HG03571 (cell line): ENCODE results near the gene SLC16A13.
A peak's percentile ranks its signal among the peaks of the same experiment; 100 is the strongest.
"Not testable (repeated sequence)": the region's sequence is repeated elsewhere in the genome, so short reads cannot be mapped to it uniquely, and the experiment has no call there.

ENCODE experiments used
- ATAC-seq: cut with Tn5 transposase; IDR thresholded peaks from one replicate; pipeline ENCODE4 v1.9.1; 2021; ENCODE audit not compliant: unreplicated experiment

SLC16A13 gene

GRCh38 chr17:7035591-7036368, at the start of gene SLC16A13:
Gene SLC16A13, plus strand, starts transcription at chr17:7036015. Its CDS starts 368 bp downstream, at chr17:7036383.
- ATAC-seq = peak; percentile 80

- ATAC-seq = no peak
Measured at GRCh38 chr17:6986676-6987075, 49.1 kb upstream of the SLC16A13 start.

- no peak for ATAC-seq
Measured at GRCh38 chr17:6989779-6990178, 46.0 kb upstream of the SLC16A13 start.

- not testable (repeated sequence) for ATAC-seq
Measured at GRCh38 chr17:6993613-6994056, 42.2 kb upstream of the SLC16A13 start.

- ATAC-seq = no peak
Measured at GRCh38 chr17:6994118-6994598, 41.7 kb upstream of the SLC16A13 start.

- ATAC-seq = no peak
Measured at GRCh38 chr17:6994666-6995256, 41.1 kb upstream of the SLC16A13 start.

- ATAC-seq = no peak
Measured at GRCh38 chr17:6995500-6996255, 40.1 kb upstream of the SLC16A13 start, which contains the start of gene ALOX12. Gene ALOX12, plus strand, starts transcription at chr17:6996049. Its CDS starts 69 bp downstream, at chr17:6996118.

- no peak for ATAC-seq
Measured at GRCh38 chr17:6996256-6997011, 39.4 kb upstream of the SLC16A13 start.

GRCh38 chr17:6997171-6997570, 38.6 kb upstream of the SLC16A13 start:
- ATAC-seq = no peak

GRCh38 chr17:6998855-6999508, 36.8 kb upstream of the SLC16A13 start:
- no peak for ATAC-seq

GRCh38 chr17:7001318-7001961, 34.4 kb upstream of the SLC16A13 start:
- no peak for ATAC-seq

GRCh38 chr17:7002288-7003047, 33.3 kb upstream of the SLC16A13 start:
- ATAC-seq = no peak

- ATAC-seq = no peak
Measured at GRCh38 chr17:7003745-7004144, 32.1 kb upstream of the SLC16A13 start.

GRCh38 chr17:7004398-7005253, 31.2 kb upstream of the SLC16A13 start:
- no peak for ATAC-seq

GRCh38 chr17:7005716-7006115, 30.1 kb upstream of the SLC16A13 start:
- no peak for ATAC-seq

- no peak for ATAC-seq
Measured at GRCh38 chr17:7007143-7007542, 28.7 kb upstream of the SLC16A13 start.

GRCh38 chr17:7010523-7010922, 25.3 kb upstream of the SLC16A13 start:
- no peak for ATAC-seq

GRCh38 chr17:7011415-7011814, 24.4 kb upstream of the SLC16A13 start:
- ATAC-seq = no peak
